Measurements from ENCODE around the gene SNX6. TPM values are rescaled to one million over a fixed set of nuclear protein-coding genes. Genes with fewer than 3 reads are reported as not detected.

The SNX6 gene
- total and polyA plus RNA-seq, 12 donors, result 16.6 to 205 (median 83.7) TPM

GRCh38 chr14:34676516-34677211, 46.7 kb upstream of the SNX6 start:
- no peak overlapping the region for H3K4me3 ChIP-seq
- no peaks in the 10 kb centered on the region for H3K9me3 ChIP-seq (replicated peaks in 1 of 3)
- intact Hi-C loops (cut with DNase I), result loop anchor here in 1 of 2 donors (5.0 kb wide), 1 partner anchor 41 kb away; no protein-coding TSS in a partner anchor
- DNase-seq, result peak in 1 of 7 donors; percentile 7
- TF ChIP-seq CTCF (IDR thresholded peaks at IDR 0.05) (no peak), POLR2A (IDR thresholded peaks at IDR 0.05) (no peak)
- WGBS, 4 donors, result 81 to 88% (median 84%) methylated on average over 7 of the region's 7 CpGs
- no peaks in the 10 kb centered on the region for H3K27me3 ChIP-seq
- H3K36me3 ChIP-seq (replicated peaks in 1 of 2), result no peaks in the 10 kb centered on the region
- no peak overlapping the region for H3K27ac ChIP-seq
- peaks cover 0 to 7% of the 10 kb centered on the region in 2 donors for H3K4me1 ChIP-seq (replicated peaks in 1 of 2)

GRCh38 chr14:34673702-34674101, 43.8 kb upstream of the SNX6 start:
- WGBS, 4 donors, result 66 to 78% (median 71%) methylated on average over 1 of the region's 1 CpG
- Histone ChIP-seq H3K27ac (no peak overlapping the region), H3K27me3 (no peaks in the 10 kb centered on the region), H3K4me1 (replicated peaks in 1 of 2) (peaks cover 0 to 7% of the 10 kb centered on the region in 2 donors), H3K9me3 (replicated peaks in 1 of 3) (no peaks in the 10 kb centered on the region), H3K36me3 (replicated peaks in 1 of 2) (no peaks in the 10 kb centered on the region), H3K4me3 (no peak overlapping the region)
- no peak for TF ChIP-seq POLR2A (IDR thresholded peaks at IDR 0.05)
- no peak for TF ChIP-seq CTCF (IDR thresholded peaks at IDR 0.05)
- intact Hi-C loops (cut with DNase I), result loop anchor here in 1 of 2 donors (5.0 kb wide), 1 partner anchor 49 kb away; no protein-coding TSS in a partner anchor
- no peak for DNase-seq

- TF ChIP-seq POLR2A (IDR thresholded peaks at IDR 0.05) (no peak), CTCF (IDR thresholded peaks at IDR 0.05) (no peak)
- H3K9me3 ChIP-seq (replicated peaks in 1 of 3), result no peaks in the 10 kb centered on the region
- H3K4me1 ChIP-seq (replicated peaks in 1 of 2), result peaks cover 0 to 2% of the 10 kb centered on the region in 2 donors
- no peak overlapping the region for H3K27ac ChIP-seq
- 41 to 56% (median 50%) methylated on average over 6 of the region's 6 CpGs for WGBS, 4 donors
- no peaks in the 10 kb centered on the region for H3K36me3 ChIP-seq (replicated peaks in 1 of 2)
- H3K4me3 ChIP-seq, result no peak overlapping the region
- H3K27me3 ChIP-seq, result no peaks in the 10 kb centered on the region
- intact Hi-C loops (cut with DNase I), result loop anchor here in 1 of 2 donors (5.0 kb wide), 1 partner anchor 51 kb away; no protein-coding TSS in a partner anchor
- no peak for DNase-seq
Measured at GRCh38 chr14:34671716-34672115, 41.8 kb upstream of the SNX6 start.

- no peak for TF ChIP-seq CTCF (IDR thresholded peaks at IDR 0.05)
- no peak for TF ChIP-seq POLR2A (IDR thresholded peaks at IDR 0.05)
- Histone ChIP-seq H3K27me3 (no peaks in the 10 kb centered on the region), H3K36me3 (replicated peaks in 1 of 2) (no peaks in the 10 kb centered on the region), H3K4me1 (replicated peaks in 1 of 2) (peaks cover 0 to 7% of the 10 kb centered on the region in 2 donors), H3K9me3 (replicated peaks in 1 of 3) (no peaks in the 10 kb centered on the region), H3K4me3 (no peak overlapping the region), H3K27ac (no peak overlapping the region)
- intact Hi-C loops (cut with DNase I), result no loop called here
- no peak for DNase-seq
- WGBS, 4 donors, result 73 to 85% (median 75%) methylated on average over 1 to 2 of the region's 2 CpGs
Measured at GRCh38 chr14:34668111-34668510, 38.2 kb upstream of the SNX6 start.

All from adrenal gland (tissue), 12 donors.